ENCODE results near the gene EPM2AIP1.

GRCh38 chr3:36972163-36972562 is 20.8 kb downstream of the EPM2AIP1 start:
- no peak for TF ChIP-seq POLR2A (IDR thresholded peaks at IDR 0.05; ENCODE audit: low read depth, low read length)
- no peak for TF ChIP-seq TAF1 (IDR thresholded peaks at IDR 0.05; ENCODE audit: borderline replicate concordance, low read depth, low read length)
- no peak for TF ChIP-seq POLR2AphosphoS5 (IDR thresholded peaks at IDR 0.05; ENCODE audit: low read depth, low read length)
